ENCODE measurements around the gene PAIP1.
A peak's percentile ranks its signal among the peaks of the same experiment; 100 is the strongest.
"Not testable (repeated sequence)": the region's sequence is repeated elsewhere in the genome, so short reads cannot be mapped to it uniquely, and the experiment has no call there.

PAIP1 gene

GRCh38 chr5:43515678-43516048 lies 41.2 kb downstream of the PAIP1 start:
- peaks cover 12% of the 10 kb centered on the region; the same call in 1 of the 2 replicates for H3K4me1 ChIP-seq (ENCODE audit: control insufficient read depth, insufficient read depth, low read length)
- peak overlapping the region; percentile 83 for H3K4me3 ChIP-seq (ENCODE audit: low read depth, low read length)
- H3K9ac ChIP-seq (ENCODE audit: low read depth, low read length), result peak overlapping the region; percentile 75
- H3K27me3 ChIP-seq (ENCODE audit: control insufficient read depth, insufficient read depth, low read length), result no peaks in the 10 kb centered on the region
- peak overlapping the region; percentile 94 for H3K27ac ChIP-seq (ENCODE audit: low read depth, low read length)
- H3K9me3 ChIP-seq (ENCODE audit: control insufficient read depth, insufficient read depth, low read length), result peaks cover 5% of the 10 kb centered on the region; the same call in 1 of the 2 replicates
- no peaks in the 10 kb centered on the region for H3K36me3 ChIP-seq (ENCODE audit: control insufficient read depth, insufficient read depth, low read length)

DNA sequence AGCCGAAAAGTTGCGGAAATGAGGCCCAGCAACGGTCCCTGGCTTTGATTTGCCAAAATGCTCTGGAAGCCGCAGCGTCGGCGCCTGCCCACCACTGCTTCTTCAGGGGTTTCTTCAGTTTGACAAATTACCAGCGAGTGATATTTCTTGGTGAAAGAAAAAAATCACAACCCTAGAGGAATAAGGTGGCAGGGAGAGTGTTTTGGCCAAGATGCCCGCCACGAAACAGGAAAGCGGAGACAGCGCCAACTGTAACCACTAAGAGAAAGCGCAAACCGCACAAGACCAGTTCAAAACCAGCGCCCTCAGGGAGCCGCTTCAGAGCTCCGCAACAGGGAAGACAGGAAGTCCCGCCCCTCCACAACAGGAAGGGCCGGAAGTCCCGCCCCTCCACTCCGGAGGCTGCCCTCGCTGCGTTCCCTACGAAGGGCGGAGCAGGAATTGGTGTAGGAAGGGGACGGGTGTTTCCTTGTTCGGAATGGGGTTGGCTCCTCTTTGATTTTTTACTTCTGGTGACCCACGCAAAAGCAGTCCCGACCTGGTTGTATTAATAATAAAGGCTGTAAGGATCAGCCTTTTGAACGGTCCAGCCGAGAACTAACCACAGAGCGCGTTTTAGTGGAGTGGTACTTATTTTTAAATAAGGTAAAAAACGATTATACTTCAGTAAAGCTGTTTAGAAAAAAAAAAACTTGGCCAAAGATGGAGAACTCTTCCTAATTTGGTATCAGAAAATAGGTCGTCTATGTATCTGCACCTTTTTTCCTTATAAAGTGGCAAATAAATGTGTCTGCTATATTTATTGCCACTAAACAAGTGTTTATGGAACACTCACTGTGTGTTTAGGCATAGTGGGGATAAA lies 41.8 kb downstream of the PAIP1 start, which contains the start of gene C5orf34:
Gene C5orf34, minus strand, starts transcription at position 333 of the 862 bp plus-strand sequence. CDS start 5,809 bp downstream, outside the sequence.
- Histone ChIP-seq H3K4me3 (ENCODE audit: low read depth, low read length) (peak within 1 kb of the TSS; percentile 83), H3K4me1 (ENCODE audit: control insufficient read depth, insufficient read depth, low read length) (peaks cover 12% of the 10 kb centered on the region; the same call in 1 of the 2 replicates), H3K9me3 (ENCODE audit: control insufficient read depth, insufficient read depth, low read length) (peaks cover 5% of the 10 kb centered on the region; the same call in 1 of the 2 replicates), H3K36me3 (ENCODE audit: control insufficient read depth, insufficient read depth, low read length) (no peaks in the 10 kb centered on the region), H3K27me3 (ENCODE audit: control insufficient read depth, insufficient read depth, low read length) (no peaks in the 10 kb centered on the region), H3K9ac (ENCODE audit: low read depth, low read length) (peak within 1 kb of the TSS; percentile 93), H3K27ac (ENCODE audit: low read depth, low read length) (peak within 1 kb of the TSS; percentile 94)

DNA sequence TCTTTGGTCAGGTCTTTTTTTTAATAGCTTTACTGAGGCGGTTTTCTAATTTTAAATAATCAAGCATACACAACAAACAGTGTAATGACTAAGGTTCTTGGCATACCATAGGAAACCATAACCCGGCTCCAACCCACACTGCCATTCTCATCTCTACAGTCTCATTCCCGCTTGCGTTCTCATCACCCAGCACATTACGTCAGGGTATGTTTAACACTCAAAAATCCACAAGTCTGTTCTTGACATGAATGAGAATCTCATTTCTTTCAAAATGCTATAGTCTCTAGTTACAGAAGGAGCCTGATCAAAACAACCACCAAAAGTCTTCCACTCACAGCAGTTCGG lies 42.4 kb downstream of the PAIP1 start:
- peak overlapping the region; percentile 93 for H3K9ac ChIP-seq (ENCODE audit: low read depth, low read length)
- peaks cover 5% of the 10 kb centered on the region; the same call in 1 of the 2 replicates for H3K9me3 ChIP-seq (ENCODE audit: control insufficient read depth, insufficient read depth, low read length)
- peak overlapping the region; percentile 83 for H3K4me3 ChIP-seq (ENCODE audit: low read depth, low read length)
- no peaks in the 10 kb centered on the region for H3K36me3 ChIP-seq (ENCODE audit: control insufficient read depth, insufficient read depth, low read length)
- no peaks in the 10 kb centered on the region for H3K27me3 ChIP-seq (ENCODE audit: control insufficient read depth, insufficient read depth, low read length)
- peak overlapping the region; percentile 94 for H3K27ac ChIP-seq (ENCODE audit: low read depth, low read length)
- H3K4me1 ChIP-seq (ENCODE audit: control insufficient read depth, insufficient read depth, low read length), result peaks cover 12% of the 10 kb centered on the region; the same call in 1 of the 2 replicates

- Histone ChIP-seq H3K4me1 (ENCODE audit: control insufficient read depth, insufficient read depth, low read length) (peaks cover 12% of the 10 kb centered on the region; the same call in 1 of the 2 replicates), H3K4me3 (ENCODE audit: low read depth, low read length) (peak overlapping the region; percentile 83), H3K27ac (ENCODE audit: low read depth, low read length) (peak overlapping the region; percentile 94), H3K27me3 (ENCODE audit: control insufficient read depth, insufficient read depth, low read length) (no peaks in the 10 kb centered on the region), H3K36me3 (ENCODE audit: control insufficient read depth, insufficient read depth, low read length) (peaks cover 3% of the 10 kb centered on the region; the same call in 1 of the 2 replicates), H3K9ac (ENCODE audit: low read depth, low read length) (peak overlapping the region; percentile 93), H3K9me3 (ENCODE audit: control insufficient read depth, insufficient read depth, low read length) (peaks cover 5% of the 10 kb centered on the region; the same call in 1 of the 2 replicates)
Measured at GRCh38 chr5:43514025-43514424, 42.9 kb downstream of the PAIP1 start.

- not testable (repeated sequence) for H3K9me3 ChIP-seq (ENCODE audit: control insufficient read depth, insufficient read depth, low read length); H3K4me3 ChIP-seq (ENCODE audit: low read depth, low read length); H3K27me3 ChIP-seq (ENCODE audit: control insufficient read depth, insufficient read depth, low read length); H3K9ac ChIP-seq (ENCODE audit: low read depth, low read length); H3K27ac ChIP-seq (ENCODE audit: low read depth, low read length)
- H3K36me3 ChIP-seq (ENCODE audit: control insufficient read depth, insufficient read depth, low read length), result peaks cover 20% of the 10 kb centered on the region
- peaks cover 12% of the 10 kb centered on the region; the same call in 1 of the 2 replicates for H3K4me1 ChIP-seq (ENCODE audit: control insufficient read depth, insufficient read depth, low read length)
Measured at GRCh38 chr5:43511062-43511461, 45.8 kb downstream of the PAIP1 start.

- Histone ChIP-seq H3K27ac (ENCODE audit: low read depth, low read length) (no peak overlapping the region), H3K4me1 (ENCODE audit: control insufficient read depth, insufficient read depth, low read length) (no peaks in the 10 kb centered on the region), H3K27me3 (ENCODE audit: control insufficient read depth, insufficient read depth, low read length) (no peaks in the 10 kb centered on the region), H3K36me3 (ENCODE audit: control insufficient read depth, insufficient read depth, low read length) (peaks cover 28% of the 10 kb centered on the region), H3K9ac (ENCODE audit: low read depth, low read length) (no peak overlapping the region), H3K4me3 (ENCODE audit: low read depth, low read length) (no peak overlapping the region), H3K9me3 (ENCODE audit: control insufficient read depth, insufficient read depth, low read length) (no peaks in the 10 kb centered on the region)
Measured at GRCh38 chr5:43498581-43498980, 58.3 kb downstream of the PAIP1 start.

- peaks cover 27% of the 10 kb centered on the region for H3K36me3 ChIP-seq (ENCODE audit: control insufficient read depth, insufficient read depth, low read length)
Measured at GRCh38 chr5:43497311-43498104, 59.4 kb downstream of the PAIP1 start.

DNA sequence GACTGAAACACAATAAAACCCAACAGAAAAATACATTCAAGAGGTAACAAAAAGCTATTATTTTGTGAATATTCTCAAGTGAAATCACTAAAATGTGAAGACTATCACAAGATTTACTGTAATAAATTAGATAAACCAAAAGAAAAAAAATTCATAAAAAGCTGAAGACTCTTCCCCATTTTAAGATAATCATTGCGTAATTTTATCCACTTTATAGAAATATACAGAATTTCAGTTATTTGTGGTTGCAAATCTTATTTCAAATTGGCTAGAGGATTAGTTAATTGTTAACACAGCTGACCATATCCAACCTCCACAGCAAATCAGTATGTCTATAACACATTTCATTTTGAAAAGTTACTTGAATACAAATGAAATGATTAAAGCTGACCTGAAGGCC lies 65.6 kb downstream of the PAIP1 start:
- no peak overlapping the region for H3K27ac ChIP-seq (ENCODE audit: low read depth, low read length)
- no peaks in the 10 kb centered on the region for H3K27me3 ChIP-seq (ENCODE audit: control insufficient read depth, insufficient read depth, low read length)
- H3K9ac ChIP-seq (ENCODE audit: low read depth, low read length), result no peak overlapping the region
- no peaks in the 10 kb centered on the region for H3K9me3 ChIP-seq (ENCODE audit: control insufficient read depth, insufficient read depth, low read length)
- H3K36me3 ChIP-seq (ENCODE audit: control insufficient read depth, insufficient read depth, low read length), result peaks cover 52% of the 10 kb centered on the region
- H3K4me3 ChIP-seq (ENCODE audit: low read depth, low read length), result no peak overlapping the region
- H3K4me1 ChIP-seq (ENCODE audit: control insufficient read depth, insufficient read depth, low read length), result no peaks in the 10 kb centered on the region

More at GRCh38 chr5:43497311-43498104, 59.4 kb downstream of the PAIP1 start:
- Histone ChIP-seq H3K27me3 (ENCODE audit: control insufficient read depth, insufficient read depth, low read length) (no peaks in the 10 kb centered on the region), H3K27ac (ENCODE audit: low read depth, low read length) (no peak overlapping the region), H3K9ac (ENCODE audit: low read depth, low read length) (no peak overlapping the region), H3K4me3 (ENCODE audit: low read depth, low read length) (no peak overlapping the region), H3K9me3 (ENCODE audit: control insufficient read depth, insufficient read depth, low read length) (no peaks in the 10 kb centered on the region), H3K4me1 (ENCODE audit: control insufficient read depth, insufficient read depth, low read length) (no peaks in the 10 kb centered on the region)

GRCh38 chr5:43486353-43486752 lies 70.5 kb downstream of the PAIP1 start:
- H3K36me3 ChIP-seq (ENCODE audit: control insufficient read depth, insufficient read depth, low read length), result peaks cover 36% of the 10 kb centered on the region
- H3K4me1 ChIP-seq (ENCODE audit: control insufficient read depth, insufficient read depth, low read length), result peaks cover 11% of the 10 kb centered on the region
- H3K27me3 ChIP-seq (ENCODE audit: control insufficient read depth, insufficient read depth, low read length), result no peaks in the 10 kb centered on the region
- H3K9me3 ChIP-seq (ENCODE audit: control insufficient read depth, insufficient read depth, low read length), result no peaks in the 10 kb centered on the region
- no peak overlapping the region for H3K4me3 ChIP-seq (ENCODE audit: low read depth, low read length)
- H3K27ac ChIP-seq (ENCODE audit: low read depth, low read length), result no peak overlapping the region
- no peak overlapping the region for H3K9ac ChIP-seq (ENCODE audit: low read depth, low read length)

- no peaks in the 10 kb centered on the region for H3K9me3 ChIP-seq (ENCODE audit: control insufficient read depth, insufficient read depth, low read length)
- no peak overlapping the region for H3K4me3 ChIP-seq (ENCODE audit: low read depth, low read length)
- H3K4me1 ChIP-seq (ENCODE audit: control insufficient read depth, insufficient read depth, low read length), result peaks cover 11% of the 10 kb centered on the region
- no peak overlapping the region for H3K27ac ChIP-seq (ENCODE audit: low read depth, low read length)
- H3K36me3 ChIP-seq (ENCODE audit: control insufficient read depth, insufficient read depth, low read length), result peaks cover 26% of the 10 kb centered on the region
- H3K27me3 ChIP-seq (ENCODE audit: control insufficient read depth, insufficient read depth, low read length), result no peaks in the 10 kb centered on the region
- no peak overlapping the region for H3K9ac ChIP-seq (ENCODE audit: low read depth, low read length)
Measured at GRCh38 chr5:43485406-43485805, 71.5 kb downstream of the PAIP1 start.
